HEK293 (cell line): ENCODE results near the gene PSMB1.
A peak's percentile ranks its signal among the peaks of the same experiment; 100 is the strongest.

Experiments used
- CTCF ChIA-PET: fragments of 350-600 bp; formaldehyde crosslinking; extraction: SDS; loops from one replicate; lab custom pipeline; 2021; ENCODE audit warnings: antibody characterized with exemption; lab: Yijun Ruan, JAX
- POLR2A ChIA-PET: fragments of 300-600 bp; formaldehyde crosslinking; extraction: SDS; loops from one replicate; lab custom pipeline; 2020; ENCODE audit warnings: antibody characterized with exemption, inconsistent platforms; lab: Yijun Ruan, JAX
- H3K27ac ChIP-seq: fragments of 200-500 bp; sonication (Bioruptor generic); 2 replicates; pipeline ENCODE4 v1.5.1; 2014; ENCODE audit warnings: low read depth, low read length, control low read depth, inconsistent platforms; ENCODE audit errors: extremely low read depth
- H3K36me3 ChIP-seq, 2 experiments: fragments of 200-500 bp in 1 of 2; sonication (Bioruptor generic) in 1 of 2; 1 replicate in 1 of 2; 2 replicates in 1 of 2; pipeline ENCODE4 v1.5.1; 2014 to 2017; ENCODE audit warnings: inconsistent platforms in 2 of 2, low read length in 2 of 2; ENCODE audit not compliant: control insufficient read depth in 2 of 2, insufficient read depth in 1 of 2
- H3K4me1 ChIP-seq: fragments of 200-500 bp; sonication (Bioruptor generic); 2 replicates; pipeline ENCODE4 v1.5.1; 2014; ENCODE audit warnings: mild to moderate bottlenecking, low read length, inconsistent platforms; ENCODE audit not compliant: control insufficient read depth, insufficient read depth
- H3K4me3 ChIP-seq: 2 replicates; pipeline ENCODE4 v1.5.1; 2011; ENCODE audit warnings: low read depth, mild to moderate bottlenecking, control low read depth, low read length, moderate library complexity
- H3K9me3 ChIP-seq: fragments of 200-500 bp; sonication (Bioruptor generic); 2 replicates; pipeline ENCODE4 v1.5.1; 2014; ENCODE audit warnings: low read depth, low read length, inconsistent platforms; ENCODE audit not compliant: control insufficient read depth, insufficient read depth
- BCL11A ChIP-seq: fragments of 450-650 bp; formaldehyde crosslinking; IDR thresholded peaks from 2 replicates; pipeline ENCODE4 v1.5.1; 2016; ENCODE audit warnings: low read depth, missing biosample characterization, missing genetic modification characterization
- EGR2 ChIP-seq: fragments of 450-650 bp; formaldehyde crosslinking; IDR thresholded peaks from 2 replicates; pipeline ENCODE4 v1.5.1; 2016; ENCODE audit warnings: low read depth, missing biosample characterization, missing genetic modification characterization
- IKZF3 ChIP-seq: fragments of 450-650 bp; IDR thresholded peaks from 2 replicates; pipeline ENCODE4 v1.5.0; 2018; ENCODE audit warnings: missing biosample characterization, mild to moderate bottlenecking, missing genetic modification characterization, moderate library complexity
- KLF16 ChIP-seq: fragments of 450-650 bp; formaldehyde crosslinking; IDR thresholded peaks from 2 replicates; pipeline ENCODE4 v1.5.1; 2017; ENCODE audit warnings: missing biosample characterization, missing genetic modification characterization
- KLF17 ChIP-seq: fragments of 450-650 bp; formaldehyde crosslinking; IDR thresholded peaks from 2 replicates; pipeline ENCODE4 v1.5.1; 2016; ENCODE audit warnings: missing biosample characterization, missing genetic modification characterization
- PRDM1 ChIP-seq: fragments of 450-650 bp; formaldehyde crosslinking; IDR thresholded peaks from 2 replicates; pipeline ENCODE4; 2016; ENCODE audit warnings: missing biosample characterization, missing genetic modification characterization
- PRDM10 ChIP-seq: fragments of 450-650 bp; formaldehyde crosslinking; IDR thresholded peaks from 2 replicates; pipeline ENCODE4 v1.5.1; 2016; ENCODE audit warnings: missing biosample characterization, missing genetic modification characterization
- SP2 ChIP-seq: fragments of 450-650 bp; formaldehyde crosslinking; IDR thresholded peaks from 2 replicates; pipeline ENCODE4 v1.5.1; 2016; ENCODE audit warnings: missing biosample characterization, missing genetic modification characterization
- YY1 ChIP-seq: fragments of 450-650 bp; formaldehyde crosslinking; IDR thresholded peaks from 2 replicates; pipeline ENCODE4 v1.5.1; 2018; ENCODE audit warnings: missing biosample characterization, missing genetic modification characterization
- YY2 ChIP-seq: fragments of 450-650 bp; formaldehyde crosslinking; IDR thresholded peaks from 2 replicates; pipeline ENCODE4 v1.5.1; 2016; ENCODE audit warnings: missing biosample characterization, missing genetic modification characterization
- ZNF366 ChIP-seq: fragments of 450-650 bp; formaldehyde crosslinking; conservative IDR thresholded peaks from 2 replicates; pipeline ENCODE4 v1.5.1; 2016; ENCODE audit warnings: missing biosample characterization, missing genetic modification characterization
- ZNF394 ChIP-seq: fragments of 450-650 bp; formaldehyde crosslinking; IDR thresholded peaks from 2 replicates; pipeline ENCODE4 v1.5.1; 2016; ENCODE audit warnings: missing biosample characterization, missing genetic modification characterization, mild to moderate bottlenecking, moderate library complexity, borderline replicate concordance
- ZNF513 ChIP-seq: fragments of 450-650 bp; IDR thresholded peaks from 2 replicates; pipeline ENCODE4 v1.5.1; 2018; ENCODE audit warnings: missing biosample characterization, missing genetic modification characterization
- ZNF580 ChIP-seq: fragments of 450-650 bp; formaldehyde crosslinking; IDR thresholded peaks from 2 replicates; pipeline ENCODE4 v1.5.1; 2016; ENCODE audit warnings: missing biosample characterization, missing genetic modification characterization
- ZNF600 ChIP-seq: fragments of 450-650 bp; formaldehyde crosslinking; IDR thresholded peaks from 2 replicates; pipeline ENCODE4 v1.5.1; 2016; ENCODE audit warnings: missing biosample characterization, missing genetic modification characterization
- ZNF692 ChIP-seq: fragments of 450-650 bp; formaldehyde crosslinking; IDR thresholded peaks from 2 replicates; pipeline ENCODE4 v1.5.1; 2016; ENCODE audit warnings: missing biosample characterization, missing genetic modification characterization

The PSMB1 gene

GRCh38 chr6:170552765-170553533 lies at the start of gene PSMB1 (continued):
- TF ChIP-seq PRDM10 (tag by site-specific recombination), result peak; percentile 23
- peak; percentile 84 for TF ChIP-seq SP2
- TF ChIP-seq ZNF394, result peak; percentile 50; the same call in 1 of the 2 replicates
- TF ChIP-seq IKZF3 (tag by site-specific recombination), result peak; percentile 81; the same call in 1 of the 2 replicates
- TF ChIP-seq YY2 (tag by site-specific recombination), result peak; percentile 63
- peak; percentile 47; the same call in 1 of the 2 replicates for TF ChIP-seq ZNF600
- TF ChIP-seq EGR2 (tag by site-specific recombination), result no peak
- no peak for TF ChIP-seq ZNF513 (tag by site-specific recombination)
- TF ChIP-seq KLF16, result peak; percentile 51; the same call in 1 of the 2 replicates
- peak; percentile 90 for TF ChIP-seq YY1
- TF ChIP-seq BCL11A (tag by site-specific recombination), result peak; percentile 70
- peak; percentile 48; the same call in 1 of the 2 replicates for TF ChIP-seq KLF17 (tag by site-specific recombination)
- TF ChIP-seq ZNF692 (tag by site-specific recombination), result peak; percentile 54; the same call in 1 of the 2 replicates
- TF ChIP-seq, all 188 proteins: peak for 37

GRCh38 chr6:170597278-170597677 lies 44.2 kb upstream of the PSMB1 start:
- TF ChIP-seq ZNF366 (tag by site-specific recombination), result peak; percentile 89
- no peak for TF ChIP-seq ZNF580 (tag by site-specific recombination)
- peak; percentile 86 for TF ChIP-seq PRDM1
- Histone ChIP-seq H3K4me1 (no peaks in the 10 kb centered on the region), H3K4me3 (no peak overlapping the region), H3K36me3 (no peaks in the 10 kb centered on the region), H3K9me3 (no peaks in the 10 kb centered on the region), H3K27ac (no peak overlapping the region)
- ChIA-PET CTCF (no interaction called here), POLR2A (no interaction called here)
